GM12878 (cell line): ENCODE measurements around the gene ISCU. TPM values are rescaled to one million over a fixed set of nuclear protein-coding genes. Genes with fewer than 3 reads are reported as not detected.

ENCODE experiments used
- ATF7 ChIP-seq: fragments of 450-650 bp; IDR thresholded peaks from 2 replicates; pipeline ENCODE4 v1.6.1; 2016; ENCODE audit warnings: low read depth, mild to moderate bottlenecking
- BACH1 ChIP-seq: fragments of 450-650 bp; IDR thresholded peaks from 2 replicates; pipeline ENCODE4 v1.6.1; 2017; ENCODE audit warnings: mild to moderate bottlenecking, borderline replicate concordance
- BCL11A ChIP-seq: IDR thresholded peaks from 2 replicates; pipeline ENCODE4 v1.6.1; 2011; ENCODE audit warnings: low read depth, low read length
- CBFB ChIP-seq: IDR thresholded peaks from 2 replicates; pipeline ENCODE4 v1.6.1; 2016; ENCODE audit warnings: antibody characterized with exemption, low read depth
- CBX3 ChIP-seq: fragments of 200-600 bp; sonication (generic); IDR thresholded peaks from 2 replicates; pipeline ENCODE4 v1.6.1; 2016; ENCODE audit warnings: low read depth, borderline replicate concordance
- CBX5 ChIP-seq: sonication (generic); IDR thresholded peaks from 2 replicates; pipeline ENCODE4 v1.6.1; 2016; ENCODE audit warnings: low read depth, moderate library complexity, mild to moderate bottlenecking, inconsistent platforms
- CREB1 ChIP-seq: IDR thresholded peaks from 2 replicates; pipeline ENCODE4 v1.6.1; 2012; ENCODE audit warnings: low read depth, mild to moderate bottlenecking, inconsistent platforms
- CREM ChIP-seq: IDR thresholded peaks from 2 replicates; pipeline ENCODE4 v1.6.1; 2014; ENCODE audit warnings: antibody characterized with exemption, low read depth
- DPF2 ChIP-seq: fragments of 450-650 bp; IDR thresholded peaks from 2 replicates; pipeline ENCODE4 v1.6.1; 2017; ENCODE audit warnings: mild to moderate bottlenecking
- E4F1 ChIP-seq: fragments of 450-650 bp; IDR thresholded peaks from 2 replicates; pipeline ENCODE4 v1.6.1; 2018; ENCODE audit warnings: borderline replicate concordance, mild to moderate bottlenecking; ENCODE audit not compliant: partially characterized antibody
- EGR1 ChIP-seq, 2 experiments: IDR thresholded peaks; 1 replicate in 1 of 2; 2 replicates in 1 of 2; pipeline ENCODE4 v1.6.1; 2011 to 2012; ENCODE audit warnings: low read depth in 2 of 2, low read length in 2 of 2, borderline replicate concordance in 1 of 2, mild to moderate bottlenecking in 1 of 2, moderate library complexity in 1 of 2
- KLF5 ChIP-seq: fragments of 450-650 bp; IDR thresholded peaks from 2 replicates; pipeline ENCODE4 v1.6.1; 2014; ENCODE audit warnings: mild to moderate bottlenecking; ENCODE audit not compliant: partially characterized antibody
- NR2F1 ChIP-seq: fragments of 450-650 bp; conservative IDR thresholded peaks from 2 replicates; pipeline ENCODE4 v1.6.1; 2017; ENCODE audit warnings: mild to moderate bottlenecking
- SIX5 ChIP-seq: IDR thresholded peaks from 2 replicates; pipeline ENCODE4 v1.6.1; 2011; ENCODE audit warnings: mild to moderate bottlenecking, low read depth, low read length, moderate library complexity; ENCODE audit not compliant: severe bottlenecking
- SMARCA5 ChIP-seq: fragments of 450-650 bp; IDR thresholded peaks from 2 replicates; pipeline ENCODE4 v1.6.1; 2017; ENCODE audit warnings: mild to moderate bottlenecking
- SPI1 ChIP-seq: IDR thresholded peaks from 2 replicates; pipeline ENCODE4 v1.6.1; 2011; ENCODE audit warnings: low read depth, mild to moderate bottlenecking, low read length, moderate library complexity, borderline replicate concordance; ENCODE audit not compliant: insufficient read depth
- YY1 ChIP-seq: IDR thresholded peaks from 2 replicates; pipeline ENCODE4 v1.6.1; 2011; ENCODE audit warnings: low read depth, mild to moderate bottlenecking, low read length
- ZNF24 ChIP-seq: fragments of 450-650 bp; IDR thresholded peaks from 2 replicates; pipeline ENCODE4 v1.6.1; 2017; ENCODE audit warnings: antibody characterized with exemption, mild to moderate bottlenecking
- ZNF592 ChIP-seq: fragments of 450-650 bp; IDR thresholded peaks from 2 replicates; pipeline ENCODE4 v1.6.1; 2017; ENCODE audit warnings: mild to moderate bottlenecking, moderate library complexity
- polyA plus RNA-seq, 11 experiments: library from polyadenylated mRNA; depleted of rRNA in 4 of 11; unstranded in 6 of 11; stranded (reverse) in 5 of 11; fragments of >200 nt; fragmentation: Nextera tagmentation in 4 of 11; fragmentation: Illumina TruSeq in 1 of 11; extraction: Ambion mirVana in 4 of 11; extraction: Trizol in 1 of 11; gene quantifications; 1 replicate in 1 of 11; 2 replicates in 10 of 11; pipeline versions ENCODE4 v1.2.1 to v1.2.3, GENCODE V29; 2011 to 2016; ENCODE audit warnings: inconsistent platforms in 2 of 11, missing spikeins in 2 of 11, low read depth in 1 of 11
- total RNA-seq, 4 experiments: library from RNA; depleted of rRNA in 3 of 4; stranded (reverse); fragments of >200 nt in 3 of 4; fragmentation: Illumina TruSeq in 1 of 4; extraction: Trizol in 1 of 4; gene quantifications; 2 replicates each; pipeline versions ENCODE4 v1.2.1 to v1.2.3, GENCODE V29; 2013 to 2021
- TF ChIP-seq, protein P1 (sequence below): IDR thresholded peaks from 2 replicates; pipeline ENCODE4 v1.6.1; 2011; ENCODE audit warnings: low read depth, low read length, improper control_type of control experiment, borderline replicate concordance
- TF ChIP-seq, protein P2 (sequence below): IDR thresholded peaks from 2 replicates; pipeline ENCODE4 v1.6.1; 2012; ENCODE audit warnings: low read depth, low read length, improper control_type of control experiment

ISCU gene
- total and polyA plus RNA-seq, 10 of the 15 experiments (the other 5 are each of a cell fraction or from before 2014, with no cell fraction given) = 32.8 to 260 (median 127) TPM

- TF ChIP-seq DPF2 (0 out of 2 replicates have a peak, but pooled peaks have one; percentile 64), NR2F1 (peak; percentile 91), EGR1 (IDR thresholded peaks at IDR 0.05; ENCODE audit: borderline replicate concordance in 1 of 2, low read depth in 2 of 2, low read length in 2 of 2) (no peak), SIX5 (no peak), CBFB (no peak), E4F1 (no peak), YY1 (no peak), CBX3 (no peak), ZNF24 (no peak), BACH1 (0 out of 2 replicates have a peak, but pooled peaks have one; percentile 56), SMARCA5 (no peak), ZNF592 (peak; percentile 97), ATF7 (no peak), CREB1 (no peak), KLF5 (no peak), BCL11A (no peak), SPI1 (no peak), CREM (no peak), CBX5 (no peak)
- TF ChIP-seq, protein P1, sequence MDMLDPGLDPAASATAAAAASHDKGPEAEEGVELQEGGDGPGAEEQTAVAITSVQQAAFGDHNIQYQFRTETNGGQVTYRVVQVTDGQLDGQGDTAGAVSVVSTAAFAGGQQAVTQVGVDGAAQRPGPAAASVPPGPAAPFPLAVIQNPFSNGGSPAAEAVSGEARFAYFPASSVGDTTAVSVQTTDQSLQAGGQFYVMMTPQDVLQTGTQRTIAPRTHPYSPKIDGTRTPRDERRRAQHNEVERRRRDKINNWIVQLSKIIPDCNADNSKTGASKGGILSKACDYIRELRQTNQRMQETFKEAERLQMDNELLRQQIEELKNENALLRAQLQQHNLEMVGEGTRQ = peak; percentile 37
- TF ChIP-seq, protein P2, sequence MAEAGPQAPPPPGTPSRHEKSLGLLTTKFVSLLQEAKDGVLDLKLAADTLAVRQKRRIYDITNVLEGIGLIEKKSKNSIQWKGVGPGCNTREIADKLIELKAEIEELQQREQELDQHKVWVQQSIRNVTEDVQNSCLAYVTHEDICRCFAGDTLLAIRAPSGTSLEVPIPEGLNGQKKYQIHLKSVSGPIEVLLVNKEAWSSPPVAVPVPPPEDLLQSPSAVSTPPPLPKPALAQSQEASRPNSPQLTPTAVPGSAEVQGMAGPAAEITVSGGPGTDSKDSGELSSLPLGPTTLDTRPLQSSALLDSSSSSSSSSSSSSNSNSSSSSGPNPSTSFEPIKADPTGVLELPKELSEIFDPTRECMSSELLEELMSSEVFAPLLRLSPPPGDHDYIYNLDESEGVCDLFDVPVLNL = no peak
Observed at GRCh38 chr12:108565976-108566375, 3.6 kb downstream of the ISCU start (continued).
